Embryonic facial prominence (tissue), 1 donor: ENCODE results near the gene MAGEL2.

ENCODE experiments used
- DNase-seq: peaks from one replicate; pipeline ENCODE4 v3.0.0-alpha.2; 2016; ENCODE audit errors: extremely low spot score

Gene MAGEL2

DNA sequence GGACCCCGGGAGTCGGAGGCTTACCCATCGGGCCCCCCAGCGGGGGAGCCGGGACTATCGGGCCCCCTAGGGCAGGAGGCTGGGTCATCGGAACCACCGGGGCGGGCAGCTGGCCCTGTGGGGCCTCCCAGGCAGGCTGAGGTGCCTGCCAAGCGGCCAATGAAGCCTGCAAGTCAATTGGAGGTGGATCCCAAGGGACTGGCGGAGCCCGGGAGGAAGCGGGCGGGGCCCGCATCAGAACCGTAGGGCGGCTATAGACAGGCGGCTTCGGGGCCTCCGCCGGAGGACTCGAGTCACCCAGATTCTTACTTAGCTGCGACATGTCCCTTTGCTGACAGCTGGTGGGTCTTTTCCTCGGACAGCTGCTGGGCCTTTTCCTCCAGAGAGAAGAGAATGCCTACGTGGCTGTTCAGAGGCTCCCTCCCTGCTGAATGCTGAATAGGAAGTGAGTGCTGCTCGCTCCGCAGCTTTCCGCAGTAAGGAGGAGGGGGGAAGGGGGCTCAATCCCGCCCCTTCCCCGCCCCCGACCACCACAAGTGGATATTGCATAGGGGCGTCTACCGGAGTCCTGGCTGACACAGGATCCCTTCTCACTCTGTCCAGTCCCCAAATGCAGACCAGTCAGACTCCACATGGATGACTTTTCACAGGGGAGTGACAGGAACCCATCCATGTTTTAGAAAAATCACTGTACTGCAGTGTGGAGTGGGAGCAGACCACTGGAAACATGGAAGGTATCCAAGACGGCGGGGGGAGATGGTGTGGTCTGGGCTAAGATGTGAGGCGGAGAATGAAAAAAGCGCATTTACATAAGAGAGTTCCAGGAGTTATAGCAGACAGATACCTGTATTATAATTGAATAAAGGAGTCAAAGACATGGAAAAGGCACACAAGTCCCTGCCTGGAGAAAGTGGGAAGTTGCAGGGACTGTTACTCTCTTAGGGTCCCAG is at the start of gene MAGEL2:
Gene MAGEL2 (minus strand): TSS at position 447 of the 950 bp plus-strand sequence. CDS start 125 bp downstream, at position 322.
- DNase-seq: peak; percentile 35

DNA sequence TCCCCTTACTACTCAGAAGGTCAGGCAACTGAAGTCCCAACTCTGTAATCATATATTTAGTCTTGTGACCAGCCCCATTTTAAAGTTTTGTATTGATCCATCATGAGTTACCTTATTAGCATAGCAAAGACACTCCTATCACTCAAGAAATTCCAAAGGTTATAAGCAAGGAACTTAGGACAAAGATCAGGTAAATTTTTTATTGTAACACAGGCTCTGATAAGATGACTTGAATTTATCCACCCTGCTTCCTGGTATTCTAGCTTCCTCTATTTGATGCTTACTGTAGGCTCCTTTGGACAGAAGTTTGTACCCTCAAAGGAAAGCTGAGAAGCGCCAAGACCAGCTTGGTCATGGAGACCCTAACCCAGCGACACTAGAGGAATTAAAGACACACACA is 47.6 kb upstream of the MAGEL2 start:
- DNase-seq: no peak

DNA sequence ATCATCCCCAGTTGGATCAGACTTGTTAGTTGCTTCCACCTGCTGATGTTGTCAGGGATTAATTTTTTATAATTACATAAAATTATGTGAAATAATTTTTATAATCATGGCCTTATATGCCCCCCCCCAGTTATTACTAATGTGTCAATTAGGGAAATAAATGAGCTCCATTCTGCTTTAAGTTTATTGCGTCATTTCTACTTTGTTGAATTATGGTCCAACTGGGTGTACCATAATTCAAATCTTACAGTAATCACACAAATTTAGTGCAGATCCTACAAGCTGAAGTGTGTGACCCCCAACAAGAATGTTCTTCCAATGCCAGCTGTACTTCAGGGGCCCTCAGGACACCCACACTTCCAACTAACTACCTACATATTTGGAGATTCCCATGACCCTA is 46.9 kb upstream of the MAGEL2 start:
- no peak for DNase-seq

DNA sequence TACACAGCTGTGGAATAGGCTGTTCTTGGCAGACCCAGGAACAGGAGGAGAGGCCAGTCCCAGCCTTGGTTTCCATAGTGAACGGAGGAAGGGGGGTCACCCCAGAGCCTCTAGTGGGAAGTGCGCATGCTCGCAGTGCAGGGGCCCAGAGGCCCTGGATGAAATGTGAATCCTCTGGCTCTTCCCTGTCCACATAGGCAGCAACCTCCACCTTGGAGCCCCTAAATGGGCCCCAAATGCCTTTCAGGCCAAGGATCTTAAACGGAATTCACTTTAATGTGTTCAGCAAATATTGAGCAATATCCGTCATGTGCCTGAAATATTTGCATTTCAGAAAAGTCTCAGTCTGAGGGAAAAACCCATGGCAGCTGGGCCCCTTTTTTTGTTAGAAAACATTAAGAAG is 42.8 kb upstream of the MAGEL2 start:
- peak; percentile 76 for DNase-seq

DNA sequence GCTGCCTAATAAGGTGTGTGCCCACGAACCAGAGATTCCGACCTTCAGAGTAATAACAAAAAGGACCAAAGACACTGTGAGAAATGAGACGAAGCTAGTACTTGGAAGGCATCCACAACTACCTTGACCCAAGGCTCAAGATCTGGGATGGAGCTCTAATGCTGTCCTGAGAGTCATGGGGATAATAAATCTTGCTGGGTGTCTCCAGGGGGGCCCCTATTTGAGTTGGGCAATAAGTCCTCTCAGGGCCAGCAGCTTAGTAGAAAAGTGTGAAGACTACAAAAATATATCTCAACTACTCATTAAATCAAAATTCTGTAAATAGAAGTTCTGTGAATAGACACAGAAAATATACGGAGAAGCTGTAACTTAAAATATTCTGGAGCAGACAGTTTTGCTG is 42.3 kb upstream of the MAGEL2 start:
- DNase-seq: no peak

DNA sequence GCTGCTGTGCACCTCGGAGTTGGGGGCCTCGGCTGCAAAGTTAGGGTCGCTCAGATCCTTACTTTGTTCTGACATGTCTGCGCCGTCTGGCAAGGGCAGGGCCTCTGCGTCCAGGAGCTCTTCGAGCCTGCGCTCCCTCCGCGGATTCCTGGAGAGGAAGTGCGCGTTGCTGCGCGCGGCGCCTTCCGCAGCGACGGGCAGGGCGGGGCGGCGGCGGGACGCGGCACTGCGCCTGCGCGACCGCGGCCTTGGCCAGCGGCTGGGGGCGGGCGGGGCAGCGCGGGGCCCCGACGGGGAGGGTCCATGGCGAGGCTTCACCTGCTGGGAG is 39.4 kb upstream of the MAGEL2 start, which contains the start of gene NDN:
Gene NDN (minus strand): TSS at position 163 of the 328 bp plus-strand sequence. CDS start 88 bp downstream, at position 75.
- no peak for DNase-seq

DNA sequence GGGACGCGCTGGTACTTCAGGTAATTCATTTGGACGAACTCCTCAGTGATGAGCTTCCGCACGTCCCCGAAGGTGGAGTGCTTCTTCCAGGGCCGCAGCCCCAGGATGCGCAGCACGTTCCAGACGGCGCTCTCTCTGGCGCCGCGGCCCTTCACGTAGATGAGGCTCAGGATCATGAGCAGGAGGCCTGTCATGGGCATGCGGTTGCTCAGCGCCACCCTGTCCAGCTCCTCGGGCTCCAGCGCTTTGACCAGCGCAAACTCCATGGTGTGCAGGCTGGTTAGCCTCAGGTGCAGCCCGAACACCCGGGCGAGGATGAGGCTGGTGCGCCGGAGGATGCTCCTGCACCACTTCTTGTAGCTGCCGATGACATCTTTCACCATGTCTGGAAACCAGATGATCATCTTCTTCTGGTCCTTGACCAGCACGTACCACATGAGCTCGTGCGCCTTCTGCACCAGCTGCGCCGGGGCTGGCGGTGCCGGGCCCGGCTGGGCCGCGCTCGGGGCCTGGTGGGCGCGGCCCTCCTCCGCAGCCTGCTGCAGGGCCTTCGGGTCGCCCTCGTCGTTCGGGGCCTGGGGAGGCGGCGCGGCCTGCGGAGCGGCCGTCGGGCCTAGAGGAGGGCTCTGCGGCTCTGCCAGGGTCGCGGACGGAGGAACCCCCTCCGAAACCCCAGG is 38.9 kb upstream of the MAGEL2 start:
- no peak for DNase-seq

DNA sequence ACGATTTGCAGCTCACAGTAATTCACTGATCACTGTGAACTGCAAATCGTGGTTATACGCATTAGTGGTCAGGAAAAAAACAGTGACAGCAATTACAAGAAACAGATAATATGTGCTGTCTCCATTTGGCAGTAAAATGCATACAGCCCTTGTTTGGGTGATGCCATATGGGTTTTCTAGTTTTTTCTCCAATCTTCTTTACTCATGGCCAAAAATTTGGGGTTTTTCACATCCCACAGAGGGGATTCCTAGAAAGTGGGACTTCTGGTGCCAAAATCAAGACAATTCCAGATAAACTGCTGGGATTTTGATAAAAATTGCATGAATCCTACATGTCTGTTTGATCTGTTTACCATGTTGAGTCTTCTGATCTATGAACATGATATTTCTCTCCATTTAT is 23.8 kb upstream of the MAGEL2 start:
- no peak for DNase-seq

DNA sequence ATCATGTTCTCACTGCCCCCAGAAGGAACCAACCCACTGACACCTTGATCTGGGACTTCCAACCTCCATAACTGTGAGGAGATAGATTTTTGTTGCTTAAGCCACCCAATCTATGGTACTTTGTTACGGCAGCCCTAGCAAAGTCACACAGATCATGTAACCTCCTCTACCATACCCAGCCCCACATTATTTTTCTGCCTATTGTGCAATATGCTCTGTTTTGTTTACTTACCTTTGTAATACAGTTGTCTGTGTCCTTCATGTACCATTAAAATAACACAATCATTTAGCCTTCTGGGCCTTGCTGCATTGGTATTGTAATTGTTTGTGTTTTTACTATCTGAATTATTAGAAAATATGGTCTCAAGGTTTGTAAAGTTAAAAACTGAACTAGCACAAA is 23.3 kb upstream of the MAGEL2 start:
- DNase-seq: no peak

DNA sequence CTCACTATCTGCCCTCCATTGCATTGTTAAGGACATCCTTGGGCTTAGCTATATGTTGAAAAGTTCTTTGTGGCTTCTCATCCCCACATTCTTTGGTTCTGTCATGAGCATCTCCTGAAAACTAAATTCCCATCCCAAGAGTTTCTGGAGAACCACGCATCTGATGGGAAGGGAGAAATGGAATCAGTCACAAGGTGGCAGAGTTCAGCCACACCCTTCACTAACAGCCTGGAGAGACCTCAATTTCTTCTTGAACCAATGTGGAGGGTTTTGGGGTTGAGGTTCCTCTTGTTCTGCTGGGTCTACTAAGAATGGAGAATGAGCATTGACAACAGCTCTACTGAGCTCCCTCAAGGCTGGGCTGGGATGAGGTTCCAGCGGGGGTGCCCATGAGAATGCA is 15.6 kb upstream of the MAGEL2 start:
- DNase-seq: no peak

DNA sequence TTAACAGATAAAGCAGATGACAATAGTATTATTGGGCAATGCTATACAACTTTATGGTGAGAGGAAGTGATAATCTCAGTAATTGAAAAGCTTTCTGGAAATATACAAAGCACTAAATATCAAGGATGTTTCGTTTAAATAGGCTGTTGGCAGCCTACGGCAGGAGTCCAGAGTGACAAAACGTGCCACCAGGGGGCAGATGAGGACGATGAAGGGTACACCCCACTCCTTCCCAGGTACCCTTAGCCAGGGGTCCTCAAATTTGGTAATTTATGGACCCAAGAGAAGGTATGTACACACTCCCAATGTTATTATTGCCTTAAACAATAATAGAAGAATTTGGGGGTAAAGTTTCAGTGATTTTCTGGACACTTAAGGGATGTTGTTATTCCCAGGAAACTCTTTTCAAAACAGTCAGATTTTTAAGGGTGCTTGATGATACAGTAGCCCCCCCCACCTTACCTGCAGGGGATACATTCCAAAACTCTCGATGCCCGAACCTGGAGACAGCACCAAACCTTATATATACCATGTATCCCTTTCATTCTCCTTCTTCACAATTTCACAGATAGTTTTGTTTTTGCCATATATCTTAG is 1.4 kb upstream of the MAGEL2 start:
- no peak for DNase-seq

DNA sequence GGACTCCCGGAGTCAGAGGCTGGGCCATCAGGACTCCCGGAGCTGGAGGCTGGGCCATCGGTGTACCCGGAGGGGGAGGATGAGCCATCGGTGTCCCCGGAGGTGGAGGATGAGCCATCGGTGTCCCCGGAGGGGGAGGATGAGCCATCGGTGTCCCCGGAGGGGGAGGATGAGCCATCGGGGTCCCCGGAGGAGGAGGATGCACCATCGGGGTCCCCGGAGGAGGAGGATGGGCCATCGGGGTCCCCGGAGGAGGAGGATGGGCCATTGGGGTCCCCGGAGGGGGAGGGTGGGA is 719 bp downstream of the MAGEL2 start:
- DNase-seq: no peak

DNA sequence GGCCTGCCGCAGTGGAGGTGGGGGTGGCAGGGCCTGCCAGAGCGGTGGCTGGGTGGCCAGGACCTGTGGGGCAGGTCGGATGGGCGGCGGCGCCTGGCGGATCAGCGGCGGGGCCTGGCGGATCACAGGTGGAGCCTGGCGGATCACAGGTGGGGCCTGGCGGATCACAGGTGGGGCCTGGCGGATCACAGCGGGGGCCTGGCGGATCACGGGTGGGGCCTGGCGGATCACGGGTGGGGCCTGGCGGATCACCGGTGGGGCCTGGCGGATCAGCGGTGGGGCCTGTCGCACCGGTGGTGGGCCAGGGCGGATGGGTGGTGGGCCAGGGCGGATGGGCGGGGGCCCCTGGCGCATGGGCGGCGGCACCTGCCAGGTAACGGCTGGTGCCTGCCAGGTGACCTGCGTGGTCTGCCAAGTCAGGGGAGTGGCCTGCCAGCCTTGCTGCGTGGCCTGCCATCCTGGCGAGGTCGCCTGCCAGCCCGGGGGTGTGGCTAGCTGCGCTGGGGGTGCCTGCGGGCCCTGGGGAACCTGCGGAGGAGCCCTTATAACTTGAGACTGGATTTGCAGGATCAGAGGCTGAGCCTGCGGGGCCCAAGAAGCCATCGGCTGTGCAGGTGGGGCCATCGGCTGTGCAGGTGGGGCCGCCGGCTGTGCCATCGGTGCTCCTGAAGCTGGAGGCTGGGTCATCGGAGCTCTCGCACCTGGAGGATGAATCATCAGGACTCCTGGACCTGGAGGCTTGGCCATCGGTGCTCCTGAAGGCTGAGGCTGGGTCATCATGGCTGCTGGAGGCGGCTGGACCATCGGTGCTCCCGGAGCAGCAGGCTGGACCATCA is 1.3 kb downstream of the MAGEL2 start:
- no peak for DNase-seq

DNA sequence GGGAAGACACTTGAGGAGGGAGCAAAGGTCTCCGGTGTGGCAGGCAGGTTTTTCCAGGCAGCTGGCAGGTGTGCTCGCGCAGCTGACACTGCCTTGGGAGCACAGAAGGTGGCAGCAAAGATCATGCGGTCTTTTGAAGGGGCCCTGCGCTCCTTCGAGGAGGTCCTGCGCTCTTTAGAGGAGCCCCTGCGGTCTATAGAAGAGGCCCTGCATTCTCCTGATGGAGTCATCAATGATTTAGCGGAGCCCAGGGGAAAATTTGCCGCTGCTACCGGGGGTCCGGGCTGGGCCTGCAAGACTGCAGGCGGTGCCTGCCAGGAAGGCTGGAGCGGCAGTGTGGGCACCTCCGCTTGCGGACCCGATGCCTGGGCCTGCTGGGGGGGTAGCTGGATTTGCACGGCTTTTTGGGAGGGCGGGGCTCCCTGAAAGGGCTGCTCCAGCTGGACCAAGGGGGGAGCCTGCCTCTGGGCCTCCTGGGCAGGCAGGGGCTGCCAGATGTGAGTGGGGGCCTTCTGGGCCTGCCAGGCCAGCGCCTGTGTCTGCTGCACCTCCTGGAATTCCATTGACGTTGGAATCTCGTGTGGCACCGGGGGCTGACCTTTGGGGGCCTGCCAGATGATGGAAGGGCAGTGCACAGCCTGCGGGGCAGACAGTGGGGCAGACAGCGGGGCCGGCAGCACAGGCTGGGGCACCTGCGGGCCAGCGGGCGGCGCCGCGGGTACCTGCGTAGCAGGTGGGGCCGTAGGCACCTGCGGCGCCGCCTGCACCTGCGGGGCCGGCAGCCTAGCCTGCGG is 2.1 kb downstream of the MAGEL2 start:
- no peak for DNase-seq

DNA sequence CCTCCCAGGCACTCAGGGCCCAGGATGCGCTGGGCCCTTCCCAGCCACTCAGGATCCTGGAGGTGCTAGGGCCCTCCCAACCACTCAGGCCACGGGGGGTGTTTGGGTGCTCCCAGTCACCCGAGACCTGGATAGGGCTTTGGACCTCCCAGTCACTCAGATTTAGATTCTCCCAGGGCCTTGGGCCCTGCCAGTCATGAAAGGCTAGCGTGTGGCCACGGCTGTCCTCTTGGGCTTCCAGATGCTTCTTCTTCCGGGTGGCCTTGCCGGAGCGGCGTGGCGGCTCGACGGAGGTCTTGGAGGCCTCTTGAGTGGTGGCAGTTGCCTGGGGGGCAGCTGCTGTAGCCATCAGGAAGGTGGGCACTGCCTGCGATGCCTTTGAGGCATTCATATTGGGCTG is 2.8 kb downstream of the MAGEL2 start:
- DNase-seq: no peak

DNA sequence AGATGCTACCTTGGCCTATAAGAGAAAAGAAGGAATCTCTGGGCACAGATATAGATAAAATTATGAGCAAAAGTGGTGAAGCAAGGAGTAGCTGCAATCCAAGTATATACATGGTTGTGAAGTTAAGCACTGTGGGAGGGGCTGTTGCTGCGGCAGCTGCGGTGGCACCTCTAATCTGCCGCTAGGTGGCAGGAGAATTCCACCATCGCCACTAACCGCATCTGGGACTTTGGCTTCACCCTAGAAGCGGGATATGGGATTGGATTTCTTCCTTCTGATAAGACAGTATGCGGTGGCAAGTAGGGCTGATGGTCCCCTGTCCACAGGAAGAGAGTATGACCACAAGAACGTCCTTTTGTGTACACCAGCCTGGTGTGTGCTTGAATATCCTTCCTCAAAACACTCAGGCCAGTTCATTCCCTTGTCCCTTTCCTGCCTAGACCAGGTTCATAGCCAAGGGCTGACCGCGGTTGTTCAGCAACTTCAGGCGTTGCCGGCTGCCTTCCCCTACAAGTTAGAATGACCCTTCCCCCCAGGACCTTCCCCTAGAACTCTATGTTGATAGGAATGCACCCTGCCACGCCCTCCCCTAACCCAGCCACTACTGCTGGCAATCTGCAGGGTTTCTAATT is 5.1 kb downstream of the MAGEL2 start:
- peak; percentile 38 for DNase-seq

DNA sequence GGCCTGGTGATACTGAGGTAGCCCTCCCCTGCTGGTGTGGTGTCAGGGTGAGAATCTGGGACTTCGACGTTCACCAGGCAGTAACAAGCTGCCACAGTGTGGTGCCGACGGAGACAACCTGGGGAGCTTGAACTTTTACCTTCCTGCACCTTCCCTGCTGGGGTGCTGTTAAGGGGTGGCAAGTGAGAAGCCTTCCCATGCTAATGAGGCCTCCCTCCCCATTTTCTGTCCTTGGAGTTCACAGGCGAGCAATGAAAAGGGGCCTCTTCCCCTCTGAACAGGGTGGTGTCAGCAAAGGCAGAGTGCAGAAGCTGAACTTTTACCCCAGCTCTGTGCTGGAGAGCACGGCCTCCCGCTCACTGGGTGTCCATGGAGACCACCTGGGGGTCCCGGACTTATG is 13.5 kb downstream of the MAGEL2 start:
- no peak for DNase-seq

DNA sequence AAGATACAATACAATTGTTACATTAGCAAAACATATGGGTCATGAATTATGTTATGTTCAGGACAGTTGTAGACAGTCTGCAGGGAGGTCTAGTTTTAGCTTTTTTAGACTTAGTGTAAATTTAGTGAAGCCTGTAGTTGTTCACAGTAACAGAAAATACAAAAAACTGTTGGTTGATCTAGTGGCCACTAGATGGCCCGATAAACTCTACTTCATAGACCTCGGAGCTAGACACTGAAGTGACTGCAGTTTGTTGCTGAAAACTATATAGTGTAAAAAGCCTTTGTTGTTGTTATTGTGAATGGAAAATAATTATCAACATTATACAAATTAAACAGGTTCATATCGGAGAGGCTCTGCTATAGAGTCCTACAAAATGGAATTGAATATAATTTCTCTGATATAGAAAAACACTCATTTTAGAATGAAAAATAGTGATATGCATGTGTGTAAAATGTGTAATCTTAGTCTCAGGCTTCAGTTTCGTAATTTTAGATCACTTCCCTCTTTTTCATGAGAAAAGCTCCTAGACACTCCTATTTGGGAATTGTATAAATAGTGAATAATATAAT is 18.3 kb downstream of the MAGEL2 start:
- DNase-seq: no peak

DNA sequence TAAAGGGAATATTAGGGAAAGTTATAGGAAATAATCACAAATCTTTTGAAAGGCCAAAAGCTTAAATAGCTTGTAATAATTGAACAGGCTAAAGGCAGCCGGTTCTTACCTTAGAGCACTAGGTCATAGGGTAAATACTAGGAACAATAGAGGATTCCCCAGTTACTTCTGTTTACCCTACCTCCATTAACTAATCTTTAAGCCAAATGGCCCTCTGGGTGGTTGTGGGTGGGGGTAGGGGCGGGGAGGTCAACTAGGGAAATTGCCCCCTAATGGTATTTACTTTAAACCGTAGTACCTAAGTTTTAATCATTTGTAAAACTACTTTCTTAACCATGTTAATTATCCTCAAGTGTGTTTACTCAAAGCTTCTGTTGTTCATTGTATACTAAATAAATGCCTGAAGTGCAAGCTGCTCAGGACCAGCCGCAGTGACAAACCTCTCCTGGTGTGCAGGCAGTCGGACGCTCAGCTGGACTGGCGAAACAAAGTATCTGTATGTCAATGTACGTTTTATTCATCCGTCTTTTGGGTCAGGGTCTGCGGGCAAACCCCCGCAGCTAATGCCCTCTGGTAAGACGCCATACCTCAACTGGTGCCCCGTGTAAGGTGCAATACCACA is 18.9 kb downstream of the MAGEL2 start:
- DNase-seq: no peak

DNA sequence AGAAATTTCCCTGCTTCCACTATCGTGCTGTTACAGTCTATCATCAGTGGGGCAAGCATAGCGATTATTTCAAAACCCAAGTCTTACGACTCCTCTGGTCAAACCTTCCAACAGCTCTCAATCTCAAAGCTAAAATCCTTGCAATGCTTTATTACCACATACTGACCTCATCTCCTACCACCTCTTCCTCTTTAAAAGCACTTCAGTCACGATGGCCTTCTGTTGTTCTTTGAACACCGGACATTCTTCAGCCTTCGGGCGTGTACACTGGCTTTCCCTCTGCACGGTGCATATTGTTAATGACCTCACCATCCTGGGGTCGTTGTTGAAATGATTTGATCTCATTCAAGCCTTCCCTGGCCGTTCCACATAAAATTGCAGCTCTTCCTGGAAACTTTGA is 31.1 kb downstream of the MAGEL2 start:
- DNase-seq: no peak
